GM19043 (cell line): ENCODE results near the gene CTSD.
"Not testable (repeated sequence)": the region's sequence is repeated elsewhere in the genome, so short reads cannot be mapped to it uniquely, and the experiment has no call there.

Experiments
- ATAC-seq: cut with Tn5 transposase; IDR thresholded peaks from one replicate; pipeline ENCODE4 v1.9.1; 2021; ENCODE audit warnings: low read depth; ENCODE audit not compliant: unreplicated experiment

The CTSD gene

GRCh38 chr11:1770528-1770927 is 6.8 kb upstream of the CTSD start:
- ATAC-seq: no peak

- ATAC-seq: no peak
These were observed 6.3 kb upstream of the CTSD start for GRCh38 chr11:1770061-1770460.

- ATAC-seq: not testable (repeated sequence)
These were observed 5.7 kb upstream of the CTSD start for GRCh38 chr11:1769304-1769936.

- ATAC-seq: no peak
These were observed 4.4 kb upstream of the CTSD start for GRCh38 chr11:1768141-1768469.

GRCh38 chr11:1767399-1768140 is 3.8 kb upstream of the CTSD start:
- no peak for ATAC-seq

- no peak for ATAC-seq
These were observed 3.1 kb upstream of the CTSD start for GRCh38 chr11:1766719-1767398.

- ATAC-seq: no peak
These were observed 2.4 kb upstream of the CTSD start for GRCh38 chr11:1765871-1766718.

GRCh38 chr11:1763336-1763795 is 361 bp downstream of the CTSD start:
- peak; percentile 20 for ATAC-seq

- ATAC-seq: no peak
These were observed 1.0 kb downstream of the CTSD start for GRCh38 chr11:1762537-1763302.

GRCh38 chr11:1761857-1762536 is 1.7 kb downstream of the CTSD start:
- ATAC-seq: no peak

GRCh38 chr11:1761110-1761856 is 2.4 kb downstream of the CTSD start:
- ATAC-seq: no peak

- no peak for ATAC-seq
These were observed 3.2 kb downstream of the CTSD start for GRCh38 chr11:1760351-1761109.

- no peak for ATAC-seq
These were observed 3.9 kb downstream of the CTSD start for GRCh38 chr11:1759851-1760220.

GRCh38 chr11:1759151-1759850 is 4.4 kb downstream of the CTSD start:
- ATAC-seq: no peak

- ATAC-seq: no peak
These were observed 5.0 kb downstream of the CTSD start for GRCh38 chr11:1758611-1759150.

GRCh38 chr11:1757861-1758610 is 5.7 kb downstream of the CTSD start:
- no peak for ATAC-seq
